Activated T-cell treated with anti-CD3 and anti-CD28 coated beads, Interleukin-2, amount 50 U/mL, for 4 hours (primary cell): ENCODE results near the gene TNFRSF1A. TPM values are rescaled to one million over a fixed set of nuclear protein-coding genes. Genes with fewer than 3 reads are reported as not detected.
"Not testable (repeated sequence)": the region's sequence is repeated elsewhere in the genome, so short reads cannot be mapped to it uniquely, and the experiment has no call there.

Experiments used
- ATAC-seq, 2 donors: fragments of 200-7000 bp; cut with Tn5 transposase; one replicate each; pipeline ENCODE4 v1.10.0; 2021
- DNase-seq: peaks from one replicate; pipeline ENCODE4 v3.0.0-alpha.2; 2020
- H3K27me3 Mint-ChIP-seq: one replicate; pipeline ENCODE4 v1.8.0; 2021; ENCODE audit warnings: low read depth, mixed read lengths
- H3K36me3 Mint-ChIP-seq: one replicate; pipeline ENCODE4 v1.8.0; 2022; ENCODE audit warnings: mixed read lengths; ENCODE audit not compliant: insufficient read depth
- H3K4me1 Mint-ChIP-seq: one replicate; pipeline ENCODE4 v1.8.0; 2021; ENCODE audit warnings: low read depth, mixed read lengths
- H3K4me3 Mint-ChIP-seq: one replicate; pipeline ENCODE4 v1.8.0; 2021; ENCODE audit warnings: mild to moderate bottlenecking, moderate library complexity, mixed read lengths
- H3K9me3 Mint-ChIP-seq: one replicate; pipeline ENCODE4 v1.8.0; 2021; ENCODE audit warnings: mixed read lengths
- total RNA-seq, 3 donors: library from RNA; stranded (reverse); gene quantifications; one replicate each; pipeline ENCODE4 v1.2.1, GENCODE V29; 2021

The TNFRSF1A gene
- total RNA-seq, 3 donors from 2014 or later: 28.0 to 34.5 (median 33.0) TPM

DNA sequence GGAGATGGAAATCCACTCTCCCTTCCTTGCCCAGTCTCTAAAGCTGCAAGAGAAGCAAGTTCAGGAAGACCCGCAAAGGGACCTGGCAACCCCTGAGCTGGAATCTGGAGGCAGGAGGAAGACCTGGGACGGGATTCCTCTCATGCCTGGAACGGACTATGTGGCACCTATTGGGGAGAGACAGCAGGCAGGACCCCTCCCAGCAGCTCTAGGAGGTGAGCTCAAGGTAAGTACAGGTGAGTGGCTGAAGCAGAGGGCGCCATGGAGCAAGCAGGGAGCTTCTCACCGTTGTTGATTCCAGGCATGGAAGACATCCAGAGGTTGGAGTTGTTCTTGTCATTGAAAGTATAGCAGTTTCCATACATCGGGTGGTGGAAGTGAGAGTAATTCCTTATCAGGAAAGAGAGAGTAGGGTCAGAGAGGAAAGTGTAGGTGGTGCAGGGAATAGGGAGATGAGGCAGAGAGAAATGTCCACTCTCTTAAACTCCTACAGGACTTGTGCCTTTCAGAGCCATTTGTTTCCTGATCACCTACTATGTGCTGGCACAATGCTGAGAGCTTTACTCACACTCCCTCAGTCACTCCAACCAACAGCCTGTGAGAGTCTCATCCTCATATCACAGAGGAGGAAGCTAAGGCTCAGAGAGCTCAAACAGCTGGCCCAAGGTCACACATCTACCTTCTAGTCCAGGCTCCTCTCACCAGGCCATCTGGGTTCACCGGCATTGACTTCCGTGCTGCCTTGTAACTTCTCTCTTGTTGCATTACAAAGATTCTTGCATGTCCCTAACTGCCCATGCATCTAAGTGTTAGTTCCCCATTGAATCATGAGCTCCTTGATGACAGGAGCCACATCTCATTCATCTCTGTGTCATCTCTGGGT lies 13.9 kb upstream of the TNFRSF1A start:
- H3K4me3 Mint-ChIP-seq: no peak overlapping the region
- peaks cover 2% of the 10 kb centered on the region for H3K27me3 Mint-ChIP-seq
- no peaks in the 10 kb centered on the region for H3K36me3 Mint-ChIP-seq
- DNase-seq: no peak
- ATAC-seq: no peak
- peaks cover 3% of the 10 kb centered on the region for H3K4me1 Mint-ChIP-seq
- no peaks in the 10 kb centered on the region for H3K9me3 Mint-ChIP-seq

DNA sequence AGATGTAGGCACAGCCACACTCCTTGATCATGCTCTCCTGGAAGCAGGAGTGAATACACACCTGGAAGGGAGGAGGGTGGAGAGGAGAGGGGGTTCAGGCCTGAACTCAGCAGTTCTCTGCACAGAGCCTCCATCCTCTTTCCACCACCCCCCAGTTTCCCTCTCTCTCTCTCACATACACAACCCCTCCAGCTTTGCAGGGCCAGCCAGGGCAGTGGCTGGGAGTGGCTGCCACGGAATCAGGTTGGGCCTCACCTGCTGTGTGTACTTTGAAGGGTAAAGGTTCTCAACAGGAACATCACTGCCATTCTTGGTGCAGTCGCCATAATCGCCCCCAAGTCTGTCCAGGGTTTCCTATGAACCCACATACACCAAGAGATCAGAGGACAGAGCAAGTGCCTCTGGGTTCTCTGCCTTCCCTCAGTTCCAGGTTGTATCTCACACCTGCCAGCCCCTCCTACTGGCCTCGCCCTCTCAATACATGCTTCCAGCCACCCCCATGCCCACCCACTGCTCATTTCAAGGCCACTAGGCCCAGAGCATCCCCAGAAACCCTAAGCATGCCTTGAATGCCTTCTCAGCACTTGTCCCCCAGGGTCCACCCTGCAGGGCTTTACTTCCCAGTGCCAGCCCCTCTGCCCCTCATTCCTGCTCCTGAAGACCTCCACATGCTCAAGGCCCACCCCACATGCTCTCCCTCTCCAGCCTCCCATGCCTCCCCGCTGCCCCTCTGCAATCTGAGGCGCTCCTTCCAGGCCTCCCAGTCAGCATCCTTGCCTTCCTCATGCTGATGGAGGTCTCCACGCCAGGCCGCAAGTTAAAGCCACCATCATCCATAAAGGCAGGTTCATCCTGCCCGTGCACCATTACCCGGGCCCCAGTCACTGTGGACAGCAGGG lies 12.9 kb upstream of the TNFRSF1A start:
- Mint-ChIP-seq H3K27me3 (peaks cover 2% of the 10 kb centered on the region), H3K9me3 (no peaks in the 10 kb centered on the region), H3K36me3 (no peaks in the 10 kb centered on the region), H3K4me3 (no peak overlapping the region), H3K4me1 (no peaks in the 10 kb centered on the region)
- DNase-seq (no peak), ATAC-seq (no peak)

DNA sequence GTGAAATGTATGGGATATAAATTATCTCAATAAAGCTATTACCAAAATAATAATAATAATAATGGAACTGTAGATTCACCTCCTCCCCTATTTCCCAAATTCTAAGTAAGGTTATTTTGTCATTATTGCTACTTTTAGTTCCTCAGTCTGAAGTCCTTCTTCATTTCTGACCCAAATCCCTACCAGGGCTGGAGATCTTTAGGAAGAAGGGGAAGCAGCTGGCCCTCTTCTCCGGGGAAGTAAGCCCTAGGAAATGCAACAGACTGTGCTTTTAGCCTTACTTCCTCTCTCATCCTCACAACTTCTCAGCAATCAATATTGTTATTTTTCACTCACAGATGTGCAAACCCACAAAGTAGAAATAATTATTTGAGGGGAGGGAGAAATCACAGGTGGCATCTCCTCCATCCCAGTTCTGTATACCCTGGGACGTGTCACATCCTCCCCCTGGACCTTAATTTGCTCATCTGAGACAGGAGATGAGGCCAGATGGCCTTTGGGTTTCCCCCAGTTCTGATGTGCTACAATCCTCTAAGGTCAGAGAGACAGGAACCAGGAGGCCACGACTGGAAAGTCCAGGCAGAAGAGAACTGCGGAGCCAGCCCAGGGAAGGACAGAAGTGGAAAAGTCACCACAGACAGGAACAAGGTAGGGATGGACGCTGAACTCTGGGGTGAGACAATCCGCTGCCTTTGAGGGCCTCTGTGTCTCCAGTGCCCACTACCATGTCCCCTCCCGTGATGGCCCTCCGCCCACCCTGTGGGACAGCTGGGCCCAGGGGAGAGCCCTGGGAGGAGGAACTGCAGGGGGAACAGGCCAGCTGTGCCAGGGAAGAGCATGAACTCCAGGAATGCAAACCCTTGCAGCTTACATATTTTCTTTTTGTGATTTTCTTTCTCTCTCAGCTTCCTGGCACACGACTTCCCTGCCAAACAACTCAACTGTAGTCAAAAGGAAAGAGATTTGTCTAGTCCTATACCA lies 10.6 kb upstream of the TNFRSF1A start:
- peaks cover 2% of the 10 kb centered on the region for H3K27me3 Mint-ChIP-seq
- no peak overlapping the region for H3K4me3 Mint-ChIP-seq
- ATAC-seq (no peak), DNase-seq (no peak)
- no peaks in the 10 kb centered on the region for H3K9me3 Mint-ChIP-seq
- H3K4me1 Mint-ChIP-seq: peaks cover 2% of the 10 kb centered on the region
- no peaks in the 10 kb centered on the region for H3K36me3 Mint-ChIP-seq

DNA sequence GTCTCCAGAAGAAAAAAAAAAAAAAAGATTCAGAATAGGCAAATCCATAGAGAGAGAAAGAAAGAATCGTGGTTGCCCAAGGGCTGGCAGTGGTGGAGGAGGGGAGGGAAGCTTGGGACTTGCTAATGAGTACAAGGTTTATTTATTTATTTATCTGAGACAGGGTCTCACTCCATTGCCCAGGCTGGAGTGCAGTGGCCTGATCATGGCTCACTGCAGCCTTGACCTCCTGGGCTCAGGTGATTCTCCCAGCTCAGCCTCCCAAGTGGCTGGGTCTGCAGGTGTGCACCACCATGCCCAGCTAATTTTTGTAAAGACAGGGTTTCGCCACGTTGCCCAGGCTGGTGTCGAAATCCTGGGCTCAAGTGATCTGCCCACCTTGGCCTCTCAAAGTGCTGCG lies 9.7 kb upstream of the TNFRSF1A start:
- H3K9me3 Mint-ChIP-seq: no peaks in the 10 kb centered on the region
- H3K4me1 Mint-ChIP-seq: peaks cover 10% of the 10 kb centered on the region
- H3K4me3 Mint-ChIP-seq: no peak overlapping the region
- ATAC-seq: no peak
- no peak for DNase-seq
- H3K36me3 Mint-ChIP-seq: no peaks in the 10 kb centered on the region
- peaks cover 4% of the 10 kb centered on the region for H3K27me3 Mint-ChIP-seq

DNA sequence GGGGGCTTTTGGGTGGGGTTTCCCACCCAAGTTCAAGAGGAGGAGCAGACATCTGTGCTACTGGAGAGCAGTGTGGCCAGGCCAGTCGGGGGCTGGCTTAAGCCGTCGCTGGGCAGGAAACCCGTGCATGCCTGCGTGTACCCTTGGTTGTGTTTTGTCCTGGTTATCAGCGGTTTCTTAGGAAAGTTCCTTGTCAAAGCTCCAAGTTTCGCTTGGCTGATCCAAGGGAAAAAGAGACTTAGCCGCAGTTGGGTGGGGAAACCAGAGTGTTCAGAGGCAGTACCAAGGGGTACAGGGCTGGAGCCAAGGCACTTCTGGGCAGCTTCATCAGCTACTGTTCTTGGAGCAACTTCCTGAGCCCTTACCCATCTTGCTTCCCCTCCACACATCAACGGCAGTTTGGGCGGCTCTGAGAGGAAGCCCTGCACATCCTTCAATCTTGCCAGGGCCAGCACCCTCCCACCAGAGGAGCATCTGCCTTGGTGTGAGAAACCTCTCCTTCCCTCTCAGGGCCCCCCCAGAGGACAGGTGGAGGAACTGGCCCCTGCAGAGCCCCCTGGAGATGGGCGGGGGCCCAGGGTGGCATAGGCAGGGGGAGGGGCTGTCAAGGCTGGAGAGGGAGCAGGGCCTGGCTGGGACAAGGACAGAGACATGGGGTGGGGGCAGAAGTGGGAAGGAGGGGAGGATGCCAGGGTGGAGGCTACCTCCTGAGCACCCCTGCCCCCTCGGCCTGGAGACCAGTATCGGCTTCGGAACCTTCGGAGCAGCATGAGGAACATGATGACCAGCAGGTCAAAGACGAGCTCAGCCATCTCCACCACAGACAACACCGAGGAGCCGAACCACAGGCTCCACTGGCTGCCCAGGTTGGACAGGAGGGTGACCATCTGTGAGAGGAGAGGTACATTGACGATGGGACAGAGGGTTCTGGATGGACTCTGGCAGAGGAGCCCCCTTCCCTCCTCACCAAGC lies 5.8 kb upstream of the TNFRSF1A start:
- H3K27me3 Mint-ChIP-seq: peaks cover 4% of the 10 kb centered on the region
- ATAC-seq (no peak), DNase-seq (no peak)
- H3K36me3 Mint-ChIP-seq: no peaks in the 10 kb centered on the region
- no peaks in the 10 kb centered on the region for H3K9me3 Mint-ChIP-seq
- H3K4me3 Mint-ChIP-seq: no peak overlapping the region
- H3K4me1 Mint-ChIP-seq: peaks cover 37% of the 10 kb centered on the region

DNA sequence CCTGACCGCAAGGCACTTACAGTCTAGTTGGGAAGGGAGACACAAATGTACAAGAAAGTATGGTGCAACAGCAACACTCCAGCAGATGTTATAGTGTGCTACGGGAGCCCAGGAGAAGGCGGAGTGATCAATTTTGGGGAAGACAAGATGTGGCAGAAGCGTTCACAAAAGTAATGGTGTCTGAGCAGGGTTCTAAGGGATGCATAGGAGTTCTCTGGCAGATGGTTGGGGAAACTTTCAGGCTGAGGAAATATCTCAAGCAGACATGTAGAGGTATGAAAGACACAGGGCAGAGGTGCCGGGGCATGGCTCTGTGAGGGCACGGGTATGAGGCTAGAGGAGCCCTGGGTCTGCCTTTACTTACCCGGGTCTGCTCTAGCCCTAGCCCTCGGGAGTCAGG lies 5.1 kb upstream of the TNFRSF1A start:
- no peak for ATAC-seq
- no peak for DNase-seq
- no peaks in the 10 kb centered on the region for H3K9me3 Mint-ChIP-seq
- H3K36me3 Mint-ChIP-seq: no peaks in the 10 kb centered on the region
- H3K4me1 Mint-ChIP-seq: peaks cover 44% of the 10 kb centered on the region
- no peak overlapping the region for H3K4me3 Mint-ChIP-seq
- H3K27me3 Mint-ChIP-seq: peaks cover 4% of the 10 kb centered on the region

DNA sequence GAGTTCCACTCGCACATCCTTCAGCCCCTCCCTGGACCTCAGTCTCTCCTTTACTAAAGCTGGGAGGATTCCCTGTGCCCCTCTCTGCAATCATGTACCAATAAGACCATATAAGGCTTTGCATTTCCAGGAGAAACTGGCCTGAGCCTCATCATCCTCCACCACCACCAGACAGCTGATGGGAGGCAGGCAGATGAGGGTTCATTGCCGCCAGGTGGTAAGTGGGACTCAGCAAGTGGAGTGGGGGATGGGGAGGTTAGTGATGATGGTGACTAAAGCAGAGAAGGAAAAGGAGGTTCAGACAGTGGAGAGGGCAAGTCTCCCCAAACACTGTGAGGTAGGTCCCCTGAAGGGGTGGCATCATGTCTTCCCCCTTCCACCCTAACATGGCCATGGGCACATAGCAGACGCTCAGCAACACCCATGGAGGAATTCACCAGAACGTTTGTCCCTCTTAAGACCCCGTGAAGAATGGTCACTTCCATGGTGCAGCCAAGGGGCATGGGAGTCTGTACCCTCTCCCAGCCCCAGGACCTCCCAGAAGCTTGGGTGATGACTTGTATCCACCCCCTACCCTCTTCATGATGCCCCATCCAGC lies 4.5 kb upstream of the TNFRSF1A start:
- Mint-ChIP-seq H3K9me3 (no peaks in the 10 kb centered on the region), H3K36me3 (no peaks in the 10 kb centered on the region), H3K4me1 (peaks cover 48% of the 10 kb centered on the region)

DNA sequence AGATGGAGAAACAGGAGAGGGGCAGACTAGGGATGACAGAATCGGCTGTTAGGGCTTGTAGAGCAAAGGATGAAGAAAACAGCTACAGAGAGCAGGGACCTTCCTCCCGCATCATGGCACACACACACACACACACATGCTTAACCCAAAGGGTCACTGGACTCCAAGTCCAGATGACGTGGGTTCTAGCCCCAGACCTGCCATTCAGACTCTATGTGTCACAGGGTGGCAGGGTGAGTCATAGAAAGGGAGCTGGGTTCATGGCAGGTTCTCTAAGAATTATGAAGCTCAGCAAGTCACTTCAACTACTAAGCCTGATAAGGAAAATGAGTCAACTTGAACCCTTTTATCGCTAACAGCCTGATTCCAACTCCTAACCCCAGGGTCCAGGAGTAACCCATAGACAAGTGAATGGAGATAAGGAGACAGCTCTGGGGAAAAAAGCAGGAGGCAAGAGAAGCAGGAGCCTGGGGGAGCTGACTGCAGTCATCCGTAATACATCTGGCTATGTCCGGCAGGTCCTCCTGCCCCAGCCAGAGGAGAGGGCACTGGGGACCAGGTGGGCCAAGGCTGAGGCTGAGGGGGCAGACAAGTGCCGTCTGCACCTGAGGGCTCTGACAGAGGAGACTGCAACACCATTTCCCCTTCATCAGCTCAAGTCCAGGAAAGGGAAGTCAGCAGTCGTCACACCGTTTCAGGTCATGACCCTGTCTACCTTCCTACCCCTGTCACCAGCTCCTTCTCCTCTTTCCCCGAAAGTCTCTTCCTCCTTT lies 3.6 kb upstream of the TNFRSF1A start:
- Mint-ChIP-seq H3K4me1 (peaks cover 48% of the 10 kb centered on the region), H3K4me3 (no peak overlapping the region), H3K9me3 (no peaks in the 10 kb centered on the region), H3K36me3 (no peaks in the 10 kb centered on the region), H3K27me3 (peaks cover 4% of the 10 kb centered on the region)
- peak; percentile 54 to 56 for ATAC-seq
- peak; percentile 45 for DNase-seq

More for the DNA sequence above, 4.5 kb upstream of the TNFRSF1A start:
- no peak for ATAC-seq
- Mint-ChIP-seq H3K4me3 (no peak overlapping the region), H3K27me3 (peaks cover 4% of the 10 kb centered on the region)
- DNase-seq: no peak

DNA sequence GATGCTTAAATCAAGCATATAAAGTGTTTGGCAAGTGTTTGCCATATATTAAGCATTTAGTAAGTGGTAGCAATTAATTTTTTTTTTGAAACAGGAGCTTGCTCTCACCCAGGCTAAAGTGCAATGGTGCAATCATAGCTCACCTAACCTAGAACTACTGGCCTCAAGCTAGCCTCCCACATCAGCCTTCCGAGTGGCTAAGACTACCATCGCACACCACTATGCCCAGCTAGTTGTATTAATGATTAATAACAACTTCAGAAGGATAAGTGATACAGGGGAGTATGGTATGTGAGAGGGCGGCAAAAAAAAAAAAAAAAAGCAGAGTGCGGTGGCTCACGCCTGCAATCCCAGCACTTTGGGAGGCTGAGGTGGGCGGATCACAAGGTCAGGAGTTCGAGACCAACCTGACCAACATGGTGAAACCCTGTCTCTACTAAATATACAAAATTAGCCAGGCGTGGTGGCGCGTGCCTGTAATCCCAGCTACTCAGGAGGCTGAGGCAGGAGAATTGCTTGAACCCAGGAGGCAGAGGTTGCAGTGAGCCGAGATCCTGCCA lies 2.3 kb upstream of the TNFRSF1A start:
- H3K4me1 Mint-ChIP-seq: peaks cover 48% of the 10 kb centered on the region
- not testable (repeated sequence) for H3K4me3 Mint-ChIP-seq, DNase-seq, H3K27me3 Mint-ChIP-seq, ATAC-seq, H3K9me3 Mint-ChIP-seq, H3K36me3 Mint-ChIP-seq

DNA sequence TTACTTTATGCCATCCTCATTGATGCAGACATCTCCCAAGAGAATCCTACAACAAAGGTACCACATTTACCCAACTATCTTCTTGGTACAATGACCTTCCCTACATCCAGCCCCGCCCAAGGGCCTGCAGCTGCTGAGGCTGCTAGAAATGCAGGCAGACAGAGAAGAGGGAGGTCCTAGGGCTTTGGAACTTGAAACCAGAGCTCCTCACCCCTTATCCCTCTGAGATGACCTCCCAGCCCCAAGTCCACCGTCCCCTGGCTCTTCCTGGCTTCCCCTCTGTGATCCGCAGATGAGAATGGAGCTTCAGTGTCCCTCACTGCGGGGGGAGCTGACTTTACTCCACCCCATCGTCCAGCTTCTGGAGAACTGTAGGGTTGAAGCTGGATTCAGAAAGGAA lies 1.6 kb upstream of the TNFRSF1A start:
- peaks cover 4% of the 10 kb centered on the region for H3K27me3 Mint-ChIP-seq
- DNase-seq: no peak
- no peak overlapping the region for H3K4me3 Mint-ChIP-seq
- H3K4me1 Mint-ChIP-seq: peaks cover 48% of the 10 kb centered on the region
- no peaks in the 10 kb centered on the region for H3K36me3 Mint-ChIP-seq
- no peak for ATAC-seq
- no peaks in the 10 kb centered on the region for H3K9me3 Mint-ChIP-seq

DNA sequence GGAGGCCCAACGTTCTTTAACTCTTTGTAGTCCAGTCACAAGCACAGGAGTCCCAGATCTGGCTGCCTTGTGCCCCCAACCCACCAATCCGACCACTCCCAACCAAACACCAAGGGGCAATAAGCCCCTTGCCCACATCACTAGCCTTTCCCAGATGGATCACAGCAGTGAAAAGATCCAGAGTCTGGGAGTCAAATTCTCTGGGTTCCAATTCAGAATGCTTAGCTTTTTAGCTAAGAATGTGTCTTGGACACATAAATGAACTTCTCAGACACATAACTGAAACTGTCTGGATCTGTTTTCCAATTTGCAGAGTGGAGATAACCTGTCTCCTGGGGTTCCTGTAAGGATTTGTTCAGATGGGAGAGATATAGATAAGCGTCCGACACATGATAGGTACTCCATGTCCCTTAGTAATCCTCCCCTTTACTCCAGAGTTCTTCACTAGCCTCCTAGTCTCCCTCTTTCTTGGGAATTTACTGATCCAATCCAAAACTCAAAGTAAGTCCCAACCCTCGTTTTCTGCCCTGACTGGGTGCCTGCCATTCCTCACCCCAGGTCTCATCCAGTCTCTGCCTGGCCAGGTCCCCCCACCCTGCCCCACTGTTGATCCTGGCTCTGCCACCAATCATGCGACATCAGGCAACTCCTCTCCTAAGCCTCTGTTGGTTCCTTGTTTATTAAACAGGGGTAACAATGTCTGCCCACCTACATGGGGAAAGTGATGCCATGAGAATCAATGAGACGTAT lies 439 bp upstream of the TNFRSF1A start:
- DNase-seq (no peak), ATAC-seq (no peak)
- H3K36me3 Mint-ChIP-seq: no peaks in the 10 kb centered on the region
- no peaks in the 10 kb centered on the region for H3K9me3 Mint-ChIP-seq
- H3K4me1 Mint-ChIP-seq: peaks cover 44% of the 10 kb centered on the region
- no peak overlapping the region for H3K4me3 Mint-ChIP-seq
- peaks cover 4% of the 10 kb centered on the region for H3K27me3 Mint-ChIP-seq
